ENCODE data around the gene HHLA2. TPM values are rescaled to one million over a fixed set of nuclear protein-coding genes. Genes with fewer than 3 reads are reported as not detected.

The HHLA2 gene
- polyA plus RNA-seq, 3 donors, result 0.13 TPM; not detected in 2

DNA sequence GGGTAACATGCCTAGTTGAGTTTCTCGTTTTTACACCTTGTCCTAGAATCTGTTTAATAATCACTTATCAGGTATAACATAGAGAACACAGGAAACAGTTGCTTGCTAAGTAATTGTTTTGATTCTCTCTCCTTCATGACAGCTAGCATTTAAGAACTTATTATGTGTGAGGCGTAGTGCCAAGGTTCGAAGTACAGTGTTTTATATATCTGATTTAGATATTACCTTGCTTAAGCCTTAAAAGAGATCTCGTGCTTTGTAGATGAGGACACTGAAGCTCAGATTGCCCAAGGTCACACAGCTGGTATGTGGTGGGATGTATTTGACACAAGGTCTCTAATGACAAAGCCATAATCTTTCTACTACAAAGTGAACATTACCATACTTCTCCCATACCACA, 45.1 kb upstream of the HHLA2 start:
- H3K27ac Mint-ChIP-seq, result no peak overlapping the region
- Histone ChIP-seq H3K4me1 (ENCODE audit: control insufficient read depth in 1 of 2, insufficient read depth in 2 of 2, low read length in 2 of 2) (peaks cover 0 to under 1% of the 10 kb centered on the region in 2 donors), H3K79me2 (ENCODE audit: insufficient read depth, low read length) (no peaks in the 10 kb centered on the region), H3K36me3 (replicated peaks in 1 of 2; ENCODE audit: control insufficient read depth in 1 of 2, insufficient read depth in 2 of 2, low read length in 2 of 2) (no peaks in the 10 kb centered on the region), H3K27ac (ENCODE audit: low read depth in 1 of 2, low read length in 2 of 2) (no peak overlapping the region), H3K4me2 (replicated peaks; ENCODE audit: extremely low read depth, low read length, poor library complexity, severe bottlenecking) (no peak overlapping the region), H2AFZ (ENCODE audit: insufficient read depth, low read depth, low read length, poor library complexity, severe bottlenecking) (no peak overlapping the region), H3K9me3 (replicated peaks in 1 of 2; ENCODE audit: control insufficient read depth in 1 of 2, insufficient read depth in 1 of 2, low read length in 2 of 2) (no peaks in the 10 kb centered on the region), H3K27me3 (ENCODE audit: control insufficient read depth in 2 of 2, insufficient read depth in 2 of 2, low read length in 2 of 2) (no peaks in the 10 kb centered on the region), H3K9ac (ENCODE audit: insufficient read depth, low read length, poor library complexity, severe bottlenecking) (no peak overlapping the region), H3K4me3 (replicated peaks in 1 of 3; ENCODE audit: low read depth in 2 of 3, low read length in 3 of 3) (no peak overlapping the region), H4K20me1 (ENCODE audit: insufficient read depth, low read length) (no peaks in the 10 kb centered on the region)
- DNase-seq, result no peak
- TF ChIP-seq, protein P1, sequence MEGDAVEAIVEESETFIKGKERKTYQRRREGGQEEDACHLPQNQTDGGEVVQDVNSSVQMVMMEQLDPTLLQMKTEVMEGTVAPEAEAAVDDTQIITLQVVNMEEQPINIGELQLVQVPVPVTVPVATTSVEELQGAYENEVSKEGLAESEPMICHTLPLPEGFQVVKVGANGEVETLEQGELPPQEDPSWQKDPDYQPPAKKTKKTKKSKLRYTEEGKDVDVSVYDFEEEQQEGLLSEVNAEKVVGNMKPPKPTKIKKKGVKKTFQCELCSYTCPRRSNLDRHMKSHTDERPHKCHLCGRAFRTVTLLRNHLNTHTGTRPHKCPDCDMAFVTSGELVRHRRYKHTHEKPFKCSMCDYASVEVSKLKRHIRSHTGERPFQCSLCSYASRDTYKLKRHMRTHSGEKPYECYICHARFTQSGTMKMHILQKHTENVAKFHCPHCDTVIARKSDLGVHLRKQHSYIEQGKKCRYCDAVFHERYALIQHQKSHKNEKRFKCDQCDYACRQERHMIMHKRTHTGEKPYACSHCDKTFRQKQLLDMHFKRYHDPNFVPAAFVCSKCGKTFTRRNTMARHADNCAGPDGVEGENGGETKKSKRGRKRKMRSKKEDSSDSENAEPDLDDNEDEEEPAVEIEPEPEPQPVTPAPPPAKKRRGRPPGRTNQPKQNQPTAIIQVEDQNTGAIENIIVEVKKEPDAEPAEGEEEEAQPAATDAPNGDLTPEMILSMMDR (IDR thresholded peaks at IDR 0.05), result no peak
- intact Hi-C loops (cut with micrococcal nuclease), result no loop called here
- H3K9me3 Mint-ChIP-seq, result peaks cover 0 to 4% (median 0%) of the 10 kb centered on the region in 7 donors
- H3K36me3 Mint-ChIP-seq, result no peaks in the 10 kb centered on the region
- H3K4me1 Mint-ChIP-seq, result peaks cover 10% of the 10 kb centered on the region
- WGBS (ENCODE audit: insufficient coverage), result 100% methylated on average over 2 of the region's 4 CpGs
- H3K4me3 Mint-ChIP-seq, result no peak overlapping the region
- no peaks in the 10 kb centered on the region for H3K27me3 Mint-ChIP-seq (ENCODE audit: low read depth in 3 of 3)

DNA sequence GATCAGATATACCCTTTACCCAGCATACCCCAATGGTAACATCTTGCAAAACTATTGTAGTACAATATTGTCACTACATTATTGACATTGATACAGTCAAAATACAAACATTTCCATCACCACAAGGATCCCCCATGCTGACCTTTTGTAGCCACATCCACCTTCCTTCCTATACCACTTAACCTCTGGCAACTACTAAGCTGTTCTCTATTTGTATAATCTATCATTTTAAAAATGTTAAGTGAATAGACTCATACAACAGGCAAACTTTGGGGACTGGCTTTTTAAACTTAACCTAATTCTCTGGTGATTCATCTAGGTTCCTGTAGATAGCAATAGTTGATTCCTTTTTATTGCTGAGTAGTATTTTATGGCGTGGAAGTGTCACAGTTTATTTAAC, 44.5 kb upstream of the HHLA2 start:
- Histone ChIP-seq H2AFZ (ENCODE audit: insufficient read depth, low read depth, low read length, poor library complexity, severe bottlenecking) (no peak overlapping the region), H3K9ac (ENCODE audit: insufficient read depth, low read length, poor library complexity, severe bottlenecking) (no peak overlapping the region), H3K4me1 (ENCODE audit: control insufficient read depth in 1 of 2, insufficient read depth in 2 of 2, low read length in 2 of 2) (peaks cover 0 to 3% of the 10 kb centered on the region in 2 donors), H3K27me3 (ENCODE audit: control insufficient read depth in 2 of 2, insufficient read depth in 2 of 2, low read length in 2 of 2) (no peaks in the 10 kb centered on the region), H3K79me2 (ENCODE audit: insufficient read depth, low read length) (no peaks in the 10 kb centered on the region), H3K4me2 (replicated peaks; ENCODE audit: extremely low read depth, low read length, poor library complexity, severe bottlenecking) (no peak overlapping the region), H3K4me3 (replicated peaks in 1 of 3; ENCODE audit: low read depth in 2 of 3, low read length in 3 of 3) (no peak overlapping the region), H3K36me3 (replicated peaks in 1 of 2; ENCODE audit: control insufficient read depth in 1 of 2, insufficient read depth in 2 of 2, low read length in 2 of 2) (no peaks in the 10 kb centered on the region), H4K20me1 (ENCODE audit: insufficient read depth, low read length) (no peaks in the 10 kb centered on the region), H3K9me3 (replicated peaks in 1 of 2; ENCODE audit: control insufficient read depth in 1 of 2, insufficient read depth in 1 of 2, low read length in 2 of 2) (no peaks in the 10 kb centered on the region), H3K27ac (ENCODE audit: low read depth in 1 of 2, low read length in 2 of 2) (no peak overlapping the region)
- intact Hi-C loops (cut with micrococcal nuclease), result no loop called here
- Mint-ChIP-seq H3K27ac (no peak overlapping the region), H3K36me3 (no peaks in the 10 kb centered on the region), H3K4me1 (peaks cover 15% of the 10 kb centered on the region), H3K27me3 (ENCODE audit: low read depth in 3 of 3) (no peaks in the 10 kb centered on the region), H3K4me3 (no peak overlapping the region), H3K9me3 (peaks cover 0 to 4% (median 0%) of the 10 kb centered on the region in 7 donors)
- no peak for DNase-seq
- TF ChIP-seq, protein P1 (IDR thresholded peaks at IDR 0.05), result no peak
- WGBS (ENCODE audit: insufficient coverage), result no CpG with 5 or more reads among the region's 1 CpG
